ENCODE data around the gene ACACA.

- TF ChIP-seq CTCF (IDR thresholded peaks at IDR 0.05) (no peak), POLR2AphosphoS5 (IDR thresholded peaks at IDR 0.05) (no peak), POLR2A (IDR thresholded peaks at IDR 0.05) (no peak), EP300 (IDR thresholded peaks at IDR 0.05) (no peak)
Measured at GRCh38 chr17:37230633-37231032, 176.0 kb downstream of the ACACA start.

Data from suprapubic skin (tissue), 4 donors.